ENCODE measurements around the gene TGDS.
A peak's percentile ranks its signal among the peaks of the same experiment; 100 is the strongest.
"Not testable (repeated sequence)": the region's sequence is repeated elsewhere in the genome, so short reads cannot be mapped to it uniquely, and the experiment has no call there.

Gene TGDS

GRCh38 chr13:94595950-94596574, at the start of gene TGDS:
TGDS (minus strand) TSS chr13:94596152; CDS start chr13:94596136, 16 bp downstream.
- DNase-seq: peak; percentile 54

DNA sequence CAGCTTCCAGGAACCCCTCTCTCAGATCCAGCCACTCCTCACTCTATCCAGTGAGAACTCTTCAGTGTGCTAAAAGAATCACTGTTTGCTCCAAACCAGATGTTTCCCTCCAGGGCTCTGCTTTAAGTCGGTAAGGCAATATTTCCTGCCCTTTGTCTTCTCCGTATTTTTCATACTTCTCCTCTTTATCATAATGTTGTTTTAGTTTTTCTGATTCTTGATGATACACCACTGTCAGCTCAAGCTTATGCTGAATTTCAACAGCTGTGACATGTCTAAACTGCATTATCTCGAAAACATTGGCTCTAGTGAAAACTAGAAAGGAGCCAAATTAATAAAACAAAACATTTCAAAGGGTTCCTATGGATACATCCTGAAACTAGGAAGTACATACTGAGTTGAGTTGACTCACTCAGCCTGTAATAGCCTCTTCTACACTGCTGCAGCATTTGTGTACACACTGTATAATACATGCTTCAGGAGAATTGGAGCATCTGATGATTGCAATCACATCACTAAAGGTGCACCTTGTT, 45.5 kb upstream of the TGDS start:
- DNase-seq: no peak

DNA sequence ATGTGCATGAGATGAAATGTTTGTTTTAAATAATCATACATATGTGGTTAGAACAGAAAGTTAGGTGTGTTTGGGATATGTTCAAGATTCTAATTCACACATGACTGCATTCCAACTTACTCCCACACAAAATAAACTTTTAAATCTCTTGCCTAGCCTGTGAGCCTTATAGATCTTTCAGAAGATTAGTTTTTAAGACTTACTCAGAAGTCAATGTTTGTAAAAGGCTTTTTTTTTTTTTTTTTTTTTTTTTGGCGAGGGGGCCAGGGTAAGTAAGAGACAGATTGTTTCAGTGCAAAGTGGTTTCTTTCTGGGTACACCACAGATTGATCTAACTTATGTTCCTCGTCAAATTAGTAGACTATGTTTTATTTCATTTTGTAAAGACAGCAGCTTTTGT, 44.8 kb upstream of the TGDS start:
- no peak for DNase-seq

DNA sequence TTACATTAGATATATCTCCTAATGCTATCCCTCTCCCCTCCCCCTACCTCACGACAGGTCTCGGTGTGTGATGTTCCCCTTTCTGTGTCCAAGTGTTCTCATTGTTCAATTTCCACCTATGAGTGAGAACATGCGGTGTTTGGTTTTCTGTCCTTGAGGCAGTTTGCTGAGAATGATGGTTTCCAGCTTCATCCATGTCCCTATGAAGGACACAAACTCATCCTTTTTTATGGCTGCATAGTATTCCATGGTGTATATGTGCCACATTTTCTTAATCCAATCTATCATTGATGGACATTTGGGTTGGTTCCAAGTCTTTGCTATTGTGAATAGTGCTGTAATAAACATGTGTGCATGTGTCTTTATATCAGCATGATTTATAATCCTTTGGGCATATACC, 41.7 kb upstream of the TGDS start:
- not testable (repeated sequence) for DNase-seq

DNA sequence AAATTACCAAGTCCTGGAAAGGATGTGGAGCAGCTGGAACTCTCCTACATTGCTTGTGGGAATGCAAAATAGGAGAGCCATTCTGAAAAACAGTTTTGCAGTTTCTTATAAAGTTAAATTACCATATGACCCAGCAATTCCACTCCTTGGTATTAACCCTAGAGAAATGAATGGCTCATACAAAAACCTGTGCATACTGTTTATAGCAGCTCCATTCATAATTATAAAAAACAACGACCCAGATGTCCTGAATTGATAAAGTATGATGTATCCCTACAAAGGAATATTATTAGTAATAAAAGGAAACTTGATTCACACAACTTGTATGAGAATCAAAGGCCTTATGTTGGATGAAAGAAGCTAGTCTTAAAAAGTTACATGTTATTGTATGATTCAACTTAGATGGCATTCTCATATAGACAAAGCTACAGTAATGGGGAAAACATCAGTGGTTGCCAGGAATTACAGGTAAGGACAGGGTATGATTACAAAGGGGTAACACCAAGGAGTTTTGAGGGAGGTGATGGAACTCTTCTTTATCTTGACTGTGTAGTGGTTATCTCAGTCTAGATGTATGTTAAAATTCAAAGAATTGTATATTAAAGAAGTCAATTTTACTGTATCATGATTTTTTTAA, 41.1 kb upstream of the TGDS start:
- DNase-seq: no peak

DNA sequence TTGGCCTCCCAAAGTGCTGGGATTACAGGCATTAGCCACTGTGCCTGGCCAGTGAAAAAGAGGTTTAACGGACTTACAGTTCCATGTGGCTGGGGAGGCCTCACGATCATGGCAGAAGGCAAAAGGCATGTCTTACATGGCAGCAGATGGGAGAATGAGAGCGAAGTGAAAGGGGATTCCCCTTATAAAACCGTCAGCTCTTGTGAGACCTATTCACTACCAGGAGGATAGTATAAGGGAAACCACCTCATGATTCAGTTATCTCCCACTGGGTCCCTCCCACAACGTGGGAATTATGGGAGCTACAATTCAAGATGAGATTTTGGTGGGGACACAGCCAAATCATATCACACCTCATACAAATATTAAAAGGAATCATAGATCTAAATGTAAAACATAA, 40.1 kb upstream of the TGDS start:
- not testable (repeated sequence) for DNase-seq

DNA sequence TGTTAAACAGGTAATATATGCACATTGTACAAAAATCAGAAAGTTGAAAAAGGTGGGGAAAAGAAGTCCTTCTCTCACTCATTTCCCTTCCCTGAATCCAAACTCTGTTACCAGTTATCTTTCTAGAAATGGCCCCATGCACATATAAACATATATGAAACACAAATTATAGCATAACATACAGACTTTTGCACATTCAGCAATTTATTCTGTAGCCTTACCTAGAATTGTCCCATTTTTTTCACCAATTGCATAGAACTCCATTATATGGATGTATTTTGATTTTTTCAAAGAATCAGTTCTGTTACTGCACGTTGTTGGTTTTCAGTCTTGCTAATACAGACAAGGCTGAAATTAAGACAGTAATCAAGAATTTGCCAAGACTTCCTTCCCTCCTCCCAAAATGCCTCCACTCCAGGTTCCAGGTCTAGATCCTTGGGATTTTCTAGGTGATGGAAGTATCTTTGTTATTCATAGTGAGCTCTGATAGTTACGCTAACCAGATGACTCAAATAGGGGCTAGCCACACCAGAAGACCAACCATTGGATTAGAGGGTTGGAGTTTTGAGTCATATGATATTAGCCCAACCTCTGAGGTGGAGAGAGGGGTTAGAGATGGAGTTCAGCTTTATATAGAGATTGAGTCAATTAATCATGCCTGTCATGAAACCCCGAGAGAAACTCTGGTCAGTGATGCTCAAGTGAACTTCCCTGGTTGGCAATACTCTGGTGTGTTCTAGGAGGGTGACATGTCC, 36.5 kb upstream of the TGDS start:
- DNase-seq: no peak

GRCh38 chr13:94630858-94631257, 34.9 kb upstream of the TGDS start:
- no peak for DNase-seq

GRCh38 chr13:94623316-94623715, 27.4 kb upstream of the TGDS start:
- no peak for DNase-seq

GRCh38 chr13:94622344-94622743, 26.4 kb upstream of the TGDS start:
- DNase-seq: no peak

DNA sequence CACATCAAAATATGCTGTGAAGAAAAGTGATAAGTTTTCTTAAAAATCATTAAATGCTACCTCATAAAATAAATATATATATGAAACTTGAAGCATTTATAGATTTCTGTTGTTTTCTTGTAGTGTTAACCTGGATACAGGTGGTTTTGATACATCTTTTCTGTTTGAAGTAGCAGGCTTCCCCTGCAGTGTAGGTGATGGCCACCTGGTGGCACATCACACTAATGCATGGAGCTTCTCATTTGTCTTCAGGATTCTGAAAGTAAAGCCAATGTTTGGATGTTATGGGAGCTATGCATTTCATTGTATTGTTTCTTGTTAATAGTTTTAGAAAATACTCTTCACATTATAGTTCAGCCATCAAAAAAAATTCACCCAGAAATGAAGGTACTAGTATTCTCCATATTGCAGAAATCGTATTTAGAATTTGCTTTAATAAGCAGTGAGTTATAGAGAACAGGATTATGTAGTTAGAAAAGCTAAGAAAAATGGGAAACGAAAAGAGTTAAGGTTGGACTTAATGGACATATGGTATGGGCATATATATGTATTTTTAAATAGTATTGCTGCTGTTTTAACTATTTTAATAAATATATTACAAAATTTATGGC, 24.4 kb upstream of the TGDS start:
- DNase-seq: no peak

- DNase-seq: no peak
Measured at GRCh38 chr13:94617389-94618000, 21.5 kb upstream of the TGDS start.

GRCh38 chr13:94613051-94613450, 17.1 kb upstream of the TGDS start:
- DNase-seq: peak; percentile 68

DNA sequence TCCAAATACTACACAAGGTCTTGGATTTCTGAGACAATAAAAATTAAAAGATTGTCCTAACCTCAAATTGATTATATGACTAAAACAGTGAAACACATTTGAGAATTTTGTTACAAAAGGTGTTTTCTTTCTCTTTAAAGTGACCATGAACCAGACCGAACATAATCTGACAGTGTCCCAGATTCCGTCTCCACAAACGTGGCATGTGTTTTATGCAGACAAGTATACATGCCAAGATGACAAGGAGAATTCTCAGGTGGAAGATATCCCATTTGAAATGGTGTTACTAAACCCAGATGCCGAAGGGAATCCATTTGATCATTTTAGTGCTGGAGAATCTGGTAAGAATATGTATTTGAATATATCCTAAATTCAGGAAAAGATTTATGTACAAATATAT, 16.1 kb upstream of the TGDS start:
- DNase-seq: no peak

GRCh38 chr13:94610475-94610874, 14.5 kb upstream of the TGDS start:
- DNase-seq: no peak

DNA sequence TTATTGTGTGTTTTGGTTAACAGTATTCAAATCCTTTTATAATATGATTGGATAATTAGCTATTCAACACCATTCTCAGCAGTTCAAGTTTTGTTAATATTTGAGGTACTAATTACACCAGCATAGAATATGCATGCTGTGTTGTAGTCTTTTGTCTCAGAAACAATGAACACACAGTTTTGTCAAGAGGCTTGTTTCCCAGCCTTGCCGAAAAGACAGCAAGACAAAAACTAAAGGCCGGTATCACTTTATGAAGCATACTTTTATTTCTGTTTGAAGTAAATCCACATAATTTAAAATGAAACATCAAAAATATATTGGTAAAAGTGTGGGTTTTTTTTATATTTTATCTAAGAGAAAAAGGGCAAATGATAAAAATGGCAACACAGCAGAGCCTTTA, 13.2 kb upstream of the TGDS start:
- no peak for DNase-seq

GRCh38 chr13:94608586-94608985, 12.6 kb upstream of the TGDS start:
- no peak for DNase-seq

- no peak for DNase-seq
Measured at GRCh38 chr13:94607939-94608338, 12.0 kb upstream of the TGDS start.

GRCh38 chr13:94607056-94607455, 11.1 kb upstream of the TGDS start:
- no peak for DNase-seq

GRCh38 chr13:94602467-94602866, 6.5 kb upstream of the TGDS start:
- DNase-seq: no peak

- DNase-seq: peak; percentile 93
Measured at GRCh38 chr13:94601446-94602431, 5.8 kb upstream of the TGDS start, which contains the start of gene GPR180. GPR180 (plus strand) TSS chr13:94601857; CDS start chr13:94601928, 71 bp downstream.

GRCh38 chr13:94599877-94600276, 3.9 kb upstream of the TGDS start:
- no peak for DNase-seq

Measured in NCI-H524 treated with DMSO at 0.1 percent for 48 hours (cell line).